ENCODE results near the gene CCDC141.
"Not testable (repeated sequence)": the region's sequence is repeated elsewhere in the genome, so short reads cannot be mapped to it uniquely, and the experiment has no call there.

CCDC141 gene

GRCh38 chr2:179014189-179014588, 35.7 kb downstream of the CCDC141 start:
- H3K9ac ChIP-seq (ENCODE audit: low read depth in 1 of 2, low read length in 2 of 2); H3K27me3 ChIP-seq (ENCODE audit: control insufficient read depth in 2 of 2, insufficient read depth in 2 of 2, low read length in 2 of 2); H3K9me3 ChIP-seq (ENCODE audit: control insufficient read depth in 2 of 2, low read length in 2 of 2); H3K4me3 ChIP-seq (ENCODE audit: low read length in 2 of 2); H3K36me3 ChIP-seq (ENCODE audit: control insufficient read depth in 2 of 2, insufficient read depth in 2 of 2, low read length in 2 of 2); H3K27ac ChIP-seq (ENCODE audit: low read depth in 2 of 2, low read length in 2 of 2); H3K4me1 ChIP-seq (ENCODE audit: control insufficient read depth in 2 of 2, insufficient read depth in 2 of 2, low read length in 2 of 2): not testable (repeated sequence)

GRCh38 chr2:179005976-179006375, 44.0 kb downstream of the CCDC141 start:
- Histone ChIP-seq H3K4me3 (ENCODE audit: low read length in 2 of 2) (no peak overlapping the region), H3K36me3 (ENCODE audit: control insufficient read depth in 2 of 2, insufficient read depth in 2 of 2, low read length in 2 of 2) (no peaks in the 10 kb centered on the region), H3K27me3 (ENCODE audit: control insufficient read depth in 2 of 2, insufficient read depth in 2 of 2, low read length in 2 of 2) (no peaks in the 10 kb centered on the region), H3K9me3 (ENCODE audit: control insufficient read depth in 2 of 2, low read length in 2 of 2) (no peaks in the 10 kb centered on the region), H3K4me1 (ENCODE audit: control insufficient read depth in 2 of 2, insufficient read depth in 2 of 2, low read length in 2 of 2) (no peaks in the 10 kb centered on the region), H3K27ac (ENCODE audit: low read depth in 2 of 2, low read length in 2 of 2) (no peak overlapping the region), H3K9ac (ENCODE audit: low read depth in 1 of 2, low read length in 2 of 2) (no peak overlapping the region)

- Histone ChIP-seq H3K9ac (ENCODE audit: low read depth in 1 of 2, low read length in 2 of 2) (no peak overlapping the region), H3K9me3 (ENCODE audit: control insufficient read depth in 2 of 2, low read length in 2 of 2) (no peaks in the 10 kb centered on the region), H3K4me3 (ENCODE audit: low read length in 2 of 2) (no peak overlapping the region), H3K27ac (ENCODE audit: low read depth in 2 of 2, low read length in 2 of 2) (no peak overlapping the region), H3K4me1 (ENCODE audit: control insufficient read depth in 2 of 2, insufficient read depth in 2 of 2, low read length in 2 of 2) (no peaks in the 10 kb centered on the region), H3K27me3 (ENCODE audit: control insufficient read depth in 2 of 2, insufficient read depth in 2 of 2, low read length in 2 of 2) (no peaks in the 10 kb centered on the region), H3K36me3 (ENCODE audit: control insufficient read depth in 2 of 2, insufficient read depth in 2 of 2, low read length in 2 of 2) (no peaks in the 10 kb centered on the region)
Observed at GRCh38 chr2:178999476-178999875, 50.5 kb downstream of the CCDC141 start.

- Histone ChIP-seq H3K27me3 (ENCODE audit: control insufficient read depth in 2 of 2, insufficient read depth in 2 of 2, low read length in 2 of 2) (no peaks in the 10 kb centered on the region), H3K9me3 (ENCODE audit: control insufficient read depth in 2 of 2, low read length in 2 of 2) (no peaks in the 10 kb centered on the region), H3K9ac (ENCODE audit: low read depth in 1 of 2, low read length in 2 of 2) (no peak overlapping the region), H3K36me3 (ENCODE audit: control insufficient read depth in 2 of 2, insufficient read depth in 2 of 2, low read length in 2 of 2) (no peaks in the 10 kb centered on the region), H3K4me1 (ENCODE audit: control insufficient read depth in 2 of 2, insufficient read depth in 2 of 2, low read length in 2 of 2) (no peaks in the 10 kb centered on the region), H3K27ac (ENCODE audit: low read depth in 2 of 2, low read length in 2 of 2) (no peak overlapping the region), H3K4me3 (ENCODE audit: low read length in 2 of 2) (no peak overlapping the region)
Observed at GRCh38 chr2:178998539-178998938, 51.4 kb downstream of the CCDC141 start.

GRCh38 chr2:178997477-178997876, 52.5 kb downstream of the CCDC141 start:
- H3K9me3 ChIP-seq (ENCODE audit: control insufficient read depth in 2 of 2, low read length in 2 of 2) = no peaks in the 10 kb centered on the region
- no peak overlapping the region for H3K27ac ChIP-seq (ENCODE audit: low read depth in 2 of 2, low read length in 2 of 2)
- H3K27me3 ChIP-seq (ENCODE audit: control insufficient read depth in 2 of 2, insufficient read depth in 2 of 2, low read length in 2 of 2) = no peaks in the 10 kb centered on the region
- H3K4me3 ChIP-seq (ENCODE audit: low read length in 2 of 2) = no peak overlapping the region
- H3K36me3 ChIP-seq (ENCODE audit: control insufficient read depth in 2 of 2, insufficient read depth in 2 of 2, low read length in 2 of 2) = no peaks in the 10 kb centered on the region
- no peak overlapping the region for H3K9ac ChIP-seq (ENCODE audit: low read depth in 1 of 2, low read length in 2 of 2)
- no peaks in the 10 kb centered on the region for H3K4me1 ChIP-seq (ENCODE audit: control insufficient read depth in 2 of 2, insufficient read depth in 2 of 2, low read length in 2 of 2)

GRCh38 chr2:178997067-178997466, 52.9 kb downstream of the CCDC141 start:
- no peak overlapping the region for H3K27ac ChIP-seq (ENCODE audit: low read depth in 2 of 2, low read length in 2 of 2)
- H3K9ac ChIP-seq (ENCODE audit: low read depth in 1 of 2, low read length in 2 of 2) = no peak overlapping the region
- H3K4me1 ChIP-seq (ENCODE audit: control insufficient read depth in 2 of 2, insufficient read depth in 2 of 2, low read length in 2 of 2) = no peaks in the 10 kb centered on the region
- H3K9me3 ChIP-seq (ENCODE audit: control insufficient read depth in 2 of 2, low read length in 2 of 2) = no peaks in the 10 kb centered on the region
- no peaks in the 10 kb centered on the region for H3K36me3 ChIP-seq (ENCODE audit: control insufficient read depth in 2 of 2, insufficient read depth in 2 of 2, low read length in 2 of 2)
- no peak overlapping the region for H3K4me3 ChIP-seq (ENCODE audit: low read length in 2 of 2)
- H3K27me3 ChIP-seq (ENCODE audit: control insufficient read depth in 2 of 2, insufficient read depth in 2 of 2, low read length in 2 of 2) = no peaks in the 10 kb centered on the region

GRCh38 chr2:178994264-178994663, 55.7 kb downstream of the CCDC141 start:
- no peak overlapping the region for H3K9ac ChIP-seq (ENCODE audit: low read depth in 1 of 2, low read length in 2 of 2)
- H3K27me3 ChIP-seq (ENCODE audit: control insufficient read depth in 2 of 2, insufficient read depth in 2 of 2, low read length in 2 of 2) = no peaks in the 10 kb centered on the region
- H3K4me1 ChIP-seq (ENCODE audit: control insufficient read depth in 2 of 2, insufficient read depth in 2 of 2, low read length in 2 of 2) = no peaks in the 10 kb centered on the region
- H3K36me3 ChIP-seq (ENCODE audit: control insufficient read depth in 2 of 2, insufficient read depth in 2 of 2, low read length in 2 of 2) = no peaks in the 10 kb centered on the region
- H3K9me3 ChIP-seq (ENCODE audit: control insufficient read depth in 2 of 2, low read length in 2 of 2) = no peaks in the 10 kb centered on the region
- no peak overlapping the region for H3K27ac ChIP-seq (ENCODE audit: low read depth in 2 of 2, low read length in 2 of 2)
- H3K4me3 ChIP-seq (ENCODE audit: low read length in 2 of 2) = no peak overlapping the region

GRCh38 chr2:178993788-178994187, 56.1 kb downstream of the CCDC141 start:
- no peak overlapping the region for H3K9ac ChIP-seq (ENCODE audit: low read depth in 1 of 2, low read length in 2 of 2)
- H3K36me3 ChIP-seq (ENCODE audit: control insufficient read depth in 2 of 2, insufficient read depth in 2 of 2, low read length in 2 of 2) = no peaks in the 10 kb centered on the region
- no peaks in the 10 kb centered on the region for H3K9me3 ChIP-seq (ENCODE audit: control insufficient read depth in 2 of 2, low read length in 2 of 2)
- H3K27ac ChIP-seq (ENCODE audit: low read depth in 2 of 2, low read length in 2 of 2) = no peak overlapping the region
- H3K4me3 ChIP-seq (ENCODE audit: low read length in 2 of 2) = no peak overlapping the region
- no peaks in the 10 kb centered on the region for H3K27me3 ChIP-seq (ENCODE audit: control insufficient read depth in 2 of 2, insufficient read depth in 2 of 2, low read length in 2 of 2)
- H3K4me1 ChIP-seq (ENCODE audit: control insufficient read depth in 2 of 2, insufficient read depth in 2 of 2, low read length in 2 of 2) = no peaks in the 10 kb centered on the region

- not testable (repeated sequence) for H3K4me1 ChIP-seq (ENCODE audit: control insufficient read depth in 2 of 2, insufficient read depth in 2 of 2, low read length in 2 of 2); H3K27me3 ChIP-seq (ENCODE audit: control insufficient read depth in 2 of 2, insufficient read depth in 2 of 2, low read length in 2 of 2); H3K36me3 ChIP-seq (ENCODE audit: control insufficient read depth in 2 of 2, insufficient read depth in 2 of 2, low read length in 2 of 2); H3K9ac ChIP-seq (ENCODE audit: low read depth in 1 of 2, low read length in 2 of 2); H3K9me3 ChIP-seq (ENCODE audit: control insufficient read depth in 2 of 2, low read length in 2 of 2); H3K27ac ChIP-seq (ENCODE audit: low read depth in 2 of 2, low read length in 2 of 2); H3K4me3 ChIP-seq (ENCODE audit: low read length in 2 of 2)
Observed at GRCh38 chr2:178992719-178993118, 57.2 kb downstream of the CCDC141 start.

- Histone ChIP-seq H3K9me3 (ENCODE audit: control insufficient read depth in 2 of 2, low read length in 2 of 2) (no peaks in the 10 kb centered on the region), H3K27me3 (ENCODE audit: control insufficient read depth in 2 of 2, insufficient read depth in 2 of 2, low read length in 2 of 2) (no peaks in the 10 kb centered on the region)
Observed at GRCh38 chr2:178990533-178991241, 59.2 kb downstream of the CCDC141 start.

GRCh38 chr2:178989424-178989823, 60.5 kb downstream of the CCDC141 start:
- not testable (repeated sequence) for H3K36me3 ChIP-seq (ENCODE audit: control insufficient read depth in 2 of 2, insufficient read depth in 2 of 2, low read length in 2 of 2); H3K9ac ChIP-seq (ENCODE audit: low read depth in 1 of 2, low read length in 2 of 2); H3K4me3 ChIP-seq (ENCODE audit: low read length in 2 of 2); H3K27ac ChIP-seq (ENCODE audit: low read depth in 2 of 2, low read length in 2 of 2); H3K9me3 ChIP-seq (ENCODE audit: control insufficient read depth in 2 of 2, low read length in 2 of 2); H3K27me3 ChIP-seq (ENCODE audit: control insufficient read depth in 2 of 2, insufficient read depth in 2 of 2, low read length in 2 of 2); H3K4me1 ChIP-seq (ENCODE audit: control insufficient read depth in 2 of 2, insufficient read depth in 2 of 2, low read length in 2 of 2)

More at GRCh38 chr2:178990533-178991241, 59.2 kb downstream of the CCDC141 start:
- H3K4me1 ChIP-seq (ENCODE audit: control insufficient read depth in 2 of 2, insufficient read depth in 2 of 2, low read length in 2 of 2) = no peaks in the 10 kb centered on the region
- no peak overlapping the region for H3K27ac ChIP-seq (ENCODE audit: low read depth in 2 of 2, low read length in 2 of 2)
- H3K9ac ChIP-seq (ENCODE audit: low read depth in 1 of 2, low read length in 2 of 2) = no peak overlapping the region
- H3K36me3 ChIP-seq (ENCODE audit: control insufficient read depth in 2 of 2, insufficient read depth in 2 of 2, low read length in 2 of 2) = no peaks in the 10 kb centered on the region
- no peak overlapping the region for H3K4me3 ChIP-seq (ENCODE audit: low read length in 2 of 2)
